ENCODE measurements around the gene IL17B. TPM values are rescaled to one million over a fixed set of nuclear protein-coding genes. Genes with fewer than 3 reads are reported as not detected.
"Not testable (repeated sequence)": the region's sequence is repeated elsewhere in the genome, so short reads cannot be mapped to it uniquely, and the experiment has no call there.

Gene IL17B
- total and polyA plus RNA-seq, 2 of the 8 experiments (the other 6 are each of a cell fraction or from before 2014, with no cell fraction given): 0.18 TPM; not detected in 1

- not testable (repeated sequence) for H2AK5ac ChIP-seq (ENCODE audit: low read depth, low read length); H3K4me2 ChIP-seq (ENCODE audit: insufficient read depth in 1 of 2, low read depth in 2 of 2, low read length in 2 of 2); H3K79me1 ChIP-seq (ENCODE audit: low read depth, low read length); H2BK20ac ChIP-seq (ENCODE audit: low read length); H2BK5ac ChIP-seq (ENCODE audit: low read depth, low read length); H3K56ac ChIP-seq (replicated peaks; ENCODE audit: insufficient read length, low read depth, low read length); H3K9me3 ChIP-seq (ENCODE audit: insufficient read depth in 2 of 2, low read depth in 1 of 2, low read length in 1 of 2); H2BK12ac ChIP-seq (ENCODE audit: low read depth, low read length); H3K36me3 ChIP-seq (ENCODE audit: control insufficient read depth in 2 of 4, insufficient read depth in 4 of 4, low read length in 3 of 4); H3K79me2 ChIP-seq (ENCODE audit: control insufficient read depth in 1 of 2, insufficient read depth in 2 of 2, low read length in 2 of 2); DNase-seq (ENCODE audit: low read depth in 1 of 2, low spot score in 2 of 2); H3K23me2 ChIP-seq (ENCODE audit: low read depth, low read length); H3K27me3 ChIP-seq (replicated peaks in 1 of 4; ENCODE audit: control insufficient read depth in 3 of 4, extremely low read depth in 1 of 4, insufficient read depth in 3 of 4, low read length in 3 of 4); H4K5ac ChIP-seq (ENCODE audit: insufficient read length, low read depth, low read length); H4K20me1 ChIP-seq (replicated peaks in 1 of 2; ENCODE audit: control insufficient read depth in 1 of 2, insufficient read depth in 2 of 2, low read length in 2 of 2); H3K9ac ChIP-seq (replicated peaks in 1 of 4; ENCODE audit: extremely low read depth in 1 of 4, low read depth in 3 of 4, low read length in 3 of 4); H2BK120ac ChIP-seq (replicated peaks; ENCODE audit: low read depth, low read length); H3K4me3 ChIP-seq (ENCODE audit: extremely low read depth in 1 of 4, insufficient read depth in 2 of 4, low read depth in 3 of 4, low read length in 4 of 4); H3K4me1 ChIP-seq (replicated peaks in 1 of 4; ENCODE audit: control insufficient read depth in 3 of 4, insufficient read depth in 4 of 4, low read length in 3 of 4); H3K4ac ChIP-seq (replicated peaks; ENCODE audit: insufficient read length, low read depth, low read length); H2BK15ac ChIP-seq (ENCODE audit: low read length); H3K27ac ChIP-seq (ENCODE audit: low read depth, low read length); H3K14ac ChIP-seq (ENCODE audit: insufficient read length); H3K23ac ChIP-seq (ENCODE audit: insufficient read length); H4K91ac ChIP-seq (replicated peaks; ENCODE audit: insufficient read length, low read length); H2AFZ ChIP-seq (ENCODE audit: low read length); H4K8ac ChIP-seq (ENCODE audit: extremely low read depth, insufficient read depth, low read length); H3K18ac ChIP-seq (ENCODE audit: extremely low read depth, low read length); FAIRE-seq
- ChIA-PET CTCF (ENCODE audit: partially characterized antibody) (interaction anchor here (0.8 to 3.6 kb wide), 11 partner anchors 8 to 220 kb away, joined by 3 to 16 read pairs (median 5); no protein-coding TSS in a partner anchor), POLR2A (ENCODE audit: partially characterized antibody) (interaction anchor here (0.9 kb wide), 1 partner anchor 13 kb away, joined by 3 read pairs; no protein-coding TSS in a partner anchor)
- 75% methylated on average over 7 of the region's 7 CpGs; no CpG with 5 or more reads in 1 of the 2 experiments for WGBS, 2 experiments (ENCODE audit: extremely low coverage in 1 of 2, insufficient coverage in 1 of 2, insufficient read length in 1 of 2, insufficient replicate concordance in 2 of 2, low coverage in 1 of 2, low lambda C conversion rate in 2 of 2, missing lambda C conversion rate in 1 of 2)
These were observed 19.7 kb upstream of the IL17B start for GRCh38 chr5:149398747-149399266.

All from H1 (cell line).